ENCODE measurements around the gene SYDE2. TPM values are rescaled to one million over a fixed set of nuclear protein-coding genes. Genes with fewer than 3 reads are reported as not detected.
A peak's percentile ranks its signal among the peaks of the same experiment; 100 is the strongest.

The SYDE2 gene
- total RNA-seq, 1 donor from 2014 or later: 23.8 TPM

DNA sequence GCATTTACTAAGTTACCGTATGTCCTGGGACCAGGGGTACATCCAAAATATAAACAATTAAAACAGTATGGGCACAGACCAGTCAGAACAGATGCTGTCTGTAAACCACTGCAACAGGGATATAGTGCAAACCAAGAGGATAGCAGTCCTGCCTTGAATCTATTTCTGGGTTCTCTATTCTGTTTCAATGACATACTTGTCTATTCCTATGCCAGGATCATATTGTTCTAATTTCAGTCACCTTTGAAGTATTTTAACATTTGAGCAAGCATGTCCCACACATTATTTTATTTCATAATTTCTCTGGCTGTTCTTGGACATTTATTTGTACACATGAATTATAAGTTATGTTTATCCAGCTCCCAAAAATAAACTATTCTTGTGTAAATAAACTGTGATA, 28.2 kb upstream of the SYDE2 start:
- no peak overlapping the region for H3K4me3 ChIP-seq
- H3K4me1 ChIP-seq: peaks cover 11% of the 10 kb centered on the region
- no peaks in the 10 kb centered on the region for H3K36me3 ChIP-seq
- H3K9me3 ChIP-seq: no peaks in the 10 kb centered on the region
- H3K27ac ChIP-seq: no peak overlapping the region
- DNase-seq (no peak), ATAC-seq (no peak)
- no peaks in the 10 kb centered on the region for H3K27me3 ChIP-seq
- TF ChIP-seq CTCF (IDR thresholded peaks at IDR 0.05): no peak
- intact Hi-C loops (cut with DNase I): no loop called here

- Histone ChIP-seq H3K36me3 (no peaks in the 10 kb centered on the region), H3K27ac (peak overlapping the region; percentile 71), H3K9me3 (no peaks in the 10 kb centered on the region), H3K4me3 (no peak overlapping the region), H3K4me1 (peaks cover 11% of the 10 kb centered on the region), H3K27me3 (no peaks in the 10 kb centered on the region)
- DNase-seq (no peak), ATAC-seq (no peak)
- no peak for TF ChIP-seq CTCF (IDR thresholded peaks at IDR 0.05)
- intact Hi-C loops (cut with DNase I): no loop called here
Measured at GRCh38 chr1:85225624-85226380, 25.0 kb upstream of the SYDE2 start.

DNA sequence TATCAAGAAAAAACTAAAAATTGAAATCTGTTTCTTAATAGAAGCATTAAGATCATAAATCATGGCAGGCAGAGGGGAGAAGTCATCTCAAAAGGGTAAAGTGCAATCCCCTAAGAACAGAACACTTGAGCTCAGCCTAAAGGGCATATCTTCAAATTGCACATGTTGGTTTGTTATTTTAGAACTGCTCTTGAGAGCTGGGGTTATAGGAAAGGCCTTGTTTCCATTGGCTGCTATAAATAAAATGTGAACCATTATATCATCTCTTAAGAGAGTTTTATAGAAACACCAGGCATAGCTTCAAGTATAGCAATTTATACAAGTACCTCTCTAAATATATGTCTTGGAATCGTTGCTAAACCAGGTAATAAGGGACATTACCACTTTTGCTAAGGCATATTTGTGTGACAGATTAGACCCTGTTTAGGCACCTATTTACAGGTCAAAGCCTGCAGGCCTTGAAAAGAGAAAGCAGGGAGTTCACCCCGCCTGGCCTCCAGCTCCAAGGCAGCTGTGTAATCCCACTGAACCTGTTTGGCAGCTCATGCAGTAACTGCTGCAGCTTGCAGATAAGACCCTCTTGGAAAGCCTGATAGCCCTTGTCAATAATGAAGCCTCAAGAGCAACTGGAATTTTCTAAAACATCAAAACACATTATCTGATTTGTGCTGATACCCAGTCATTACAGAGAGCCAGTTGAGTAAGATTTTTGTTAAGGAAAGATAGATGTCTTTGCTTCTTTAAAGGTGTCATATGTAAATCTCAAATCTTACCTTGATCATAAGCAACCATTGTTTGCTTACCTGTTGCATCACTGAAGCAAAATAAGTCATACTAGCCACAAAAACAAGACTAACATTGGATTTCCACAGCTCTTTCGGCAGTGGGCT, 24.2 kb upstream of the SYDE2 start:
- no peak overlapping the region for H3K4me3 ChIP-seq
- no peaks in the 10 kb centered on the region for H3K36me3 ChIP-seq
- H3K4me1 ChIP-seq: peaks cover 11% of the 10 kb centered on the region
- H3K27ac ChIP-seq: peak overlapping the region; percentile 71
- no peaks in the 10 kb centered on the region for H3K9me3 ChIP-seq
- TF ChIP-seq CTCF (IDR thresholded peaks at IDR 0.05): no peak
- DNase-seq: peak; percentile 70
- H3K27me3 ChIP-seq: no peaks in the 10 kb centered on the region
- intact Hi-C loops (cut with DNase I): no loop called here
- peak; percentile 87 for ATAC-seq

DNA sequence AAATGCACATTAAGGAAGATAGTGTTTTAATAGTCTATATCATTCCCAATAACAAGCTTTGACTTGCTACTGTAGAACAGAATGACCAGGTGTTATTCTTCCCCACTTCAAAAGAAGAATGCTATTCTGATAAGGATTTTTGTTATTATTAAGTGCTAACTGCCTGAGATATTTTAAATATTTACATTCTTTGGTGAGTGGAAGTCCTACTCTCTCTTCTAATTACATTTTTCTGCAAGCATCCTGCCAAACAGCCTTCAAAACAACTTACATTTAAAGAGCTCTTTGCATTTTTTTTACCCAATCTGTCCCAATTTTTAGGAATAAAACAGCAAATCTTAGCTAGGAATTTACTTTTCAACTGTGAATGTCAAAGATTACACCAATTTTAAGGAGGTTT, 23.5 kb upstream of the SYDE2 start:
- Histone ChIP-seq H3K27me3 (no peaks in the 10 kb centered on the region), H3K4me3 (no peak overlapping the region), H3K36me3 (no peaks in the 10 kb centered on the region), H3K27ac (peak overlapping the region; percentile 71), H3K9me3 (no peaks in the 10 kb centered on the region), H3K4me1 (peaks cover 11% of the 10 kb centered on the region)
- DNase-seq (no peak), ATAC-seq (no peak)
- intact Hi-C loops (cut with DNase I): no loop called here
- TF ChIP-seq CTCF (IDR thresholded peaks at IDR 0.05): no peak

- no peak overlapping the region for H3K27ac ChIP-seq
- intact Hi-C loops (cut with DNase I): no loop called here
- no peaks in the 10 kb centered on the region for H3K36me3 ChIP-seq
- no peak for ATAC-seq
- TF ChIP-seq CTCF (IDR thresholded peaks at IDR 0.05): no peak
- no peaks in the 10 kb centered on the region for H3K9me3 ChIP-seq
- H3K4me3 ChIP-seq: no peak overlapping the region
- peaks cover 11% of the 10 kb centered on the region for H3K4me1 ChIP-seq
- DNase-seq: no peak
- H3K27me3 ChIP-seq: no peaks in the 10 kb centered on the region
Measured at GRCh38 chr1:85223334-85223733, 22.5 kb upstream of the SYDE2 start.

All from upper lobe of right lung (tissue), 1 donor.